Muscle of leg (tissue), 11 donors: ENCODE data around the gene RPRM. TPM values are rescaled to one million over a fixed set of nuclear protein-coding genes. Genes with fewer than 3 reads are reported as not detected.
"Not testable (repeated sequence)": the region's sequence is repeated elsewhere in the genome, so short reads cannot be mapped to it uniquely, and the experiment has no call there.

Experiments used
- DNase-seq: peaks from one replicate; pipeline ENCODE4 v3.0.0; 2013
- H3K27ac ChIP-seq: one replicate; pipeline ENCODE4 v1.5.1; 2013; ENCODE audit warnings: mild to moderate bottlenecking, low read length, control low read depth
- H3K27me3 ChIP-seq: one replicate; pipeline ENCODE4 v1.6.1; 2013; ENCODE audit warnings: low read length; ENCODE audit not compliant: control insufficient read depth, insufficient read depth
- H3K36me3 ChIP-seq: one replicate; pipeline ENCODE4 v1.6.1; 2013; ENCODE audit warnings: low read length; ENCODE audit not compliant: control insufficient read depth, insufficient read depth
- H3K4me1 ChIP-seq: one replicate; pipeline ENCODE4 v1.6.1; 2013; ENCODE audit warnings: low read length; ENCODE audit not compliant: control insufficient read depth, insufficient read depth
- H3K4me3 ChIP-seq: one replicate; pipeline ENCODE4 v1.5.1; 2013; ENCODE audit warnings: low read length, control low read depth
- H3K9me3 ChIP-seq: replicated peaks from 2 replicates; pipeline ENCODE4 v1.6.1; 2013; ENCODE audit warnings: low read depth, low read length; ENCODE audit not compliant: control insufficient read depth
- WGBS: methylation state at CpG from one replicate; pipeline ENCODE4 v1.1.5; 2013; ENCODE audit warnings: missing lambda C conversion rate; ENCODE audit not compliant: insufficient coverage; 5-methylcytosine and 5-hydroxymethylcytosine counted together
- polyA plus RNA-seq, 8 donors: library from polyadenylated mRNA; unstranded; fragments of 120-200 nt; gene quantifications; one replicate each; pipeline versions ENCODE4 v1.2.1 to v1.2.3, GENCODE V29; 2013; ENCODE audit warnings: inconsistent platforms in 1 of 8, low replicate concordance in 1 of 8; ENCODE audit not compliant: insufficient read length in 8 of 8, insufficient read depth in 1 of 8
- total RNA-seq: library from RNA; stranded (reverse); fragments of 120-200 nt; gene quantifications from one replicate; pipeline ENCODE4 v1.2.4, GENCODE V29; 2013

The RPRM gene
- total and polyA plus RNA-seq, 9 donors, result 5.6 to 30.5 (median 12.4) TPM

DNA sequence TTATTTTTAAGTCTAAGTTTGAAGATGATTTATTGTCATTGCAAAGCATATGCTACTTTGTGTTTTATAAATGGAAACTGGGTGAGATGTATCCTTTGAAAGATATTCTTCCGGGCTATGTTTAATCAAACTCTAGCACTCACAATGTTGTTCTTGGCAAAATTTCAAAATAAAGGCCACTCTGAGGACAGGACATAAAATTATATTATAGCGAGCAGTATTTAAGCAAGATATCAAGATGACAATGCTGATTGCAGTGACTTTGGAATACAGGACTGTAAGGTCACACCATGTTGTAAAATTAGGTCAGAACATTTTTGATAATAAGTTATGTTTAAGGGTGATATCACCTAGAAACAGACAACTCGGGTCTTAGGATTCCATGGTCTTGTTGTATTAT lies 14.2 kb downstream of the RPRM start:
- DNase-seq, result no peak
- Histone ChIP-seq H3K9me3 (no peaks in the 10 kb centered on the region), H3K27me3 (no peaks in the 10 kb centered on the region), H3K4me3 (no peak overlapping the region), H3K27ac (no peak overlapping the region), H3K36me3 (no peaks in the 10 kb centered on the region), H3K4me1 (no peaks in the 10 kb centered on the region)
- WGBS, result no CpG with 5 or more reads among the region's 3 CpGs

GRCh38 chr2:153462338-153462859 lies 16.2 kb downstream of the RPRM start:
- Histone ChIP-seq H3K4me3 (no peak overlapping the region), H3K36me3 (no peaks in the 10 kb centered on the region), H3K27ac (no peak overlapping the region), H3K27me3 (no peaks in the 10 kb centered on the region), H3K4me1 (no peaks in the 10 kb centered on the region), H3K9me3 (no peaks in the 10 kb centered on the region)
- DNase-seq, result no peak
- no CpG with 5 or more reads among the region's 2 CpGs for WGBS

GRCh38 chr2:153461453-153461852 lies 17.1 kb downstream of the RPRM start:
- no CpG with 5 or more reads among the region's 5 CpGs for WGBS

DNA sequence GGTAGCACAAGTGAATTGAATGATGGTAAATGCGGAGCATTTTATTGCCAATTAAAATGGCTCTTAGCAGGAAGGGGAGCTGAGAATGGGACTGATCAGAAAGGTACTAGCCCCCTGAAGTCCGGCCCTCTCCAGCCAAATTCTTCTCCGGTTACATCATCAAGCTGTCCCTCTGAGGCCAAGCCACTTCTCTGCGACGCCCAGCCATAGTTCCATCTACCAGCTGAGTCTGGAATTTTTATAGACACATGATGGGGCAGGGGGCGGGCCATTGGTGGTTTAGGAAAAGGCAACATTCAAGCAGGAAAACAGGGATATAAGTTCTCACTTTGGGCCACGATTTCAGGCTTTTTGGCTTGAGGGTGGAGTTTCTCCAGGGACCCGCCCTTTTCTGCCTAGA lies 22.7 kb downstream of the RPRM start:
- no peak for DNase-seq
- H3K4me1 ChIP-seq, result no peaks in the 10 kb centered on the region
- 85% methylated on average over 2 of the region's 8 CpGs for WGBS
- H3K36me3 ChIP-seq, result no peaks in the 10 kb centered on the region
- no peaks in the 10 kb centered on the region for H3K27me3 ChIP-seq
- H3K4me3 ChIP-seq, result no peak overlapping the region
- no peak overlapping the region for H3K27ac ChIP-seq
- H3K9me3 ChIP-seq, result no peaks in the 10 kb centered on the region

More at GRCh38 chr2:153461453-153461852, 17.1 kb downstream of the RPRM start:
- no peak overlapping the region for H3K4me3 ChIP-seq
- H3K4me1 ChIP-seq, result no peaks in the 10 kb centered on the region
- no peaks in the 10 kb centered on the region for H3K9me3 ChIP-seq
- no peaks in the 10 kb centered on the region for H3K27me3 ChIP-seq
- no peaks in the 10 kb centered on the region for H3K36me3 ChIP-seq
- no peak overlapping the region for H3K27ac ChIP-seq
- no peak for DNase-seq

GRCh38 chr2:153455403-153455802 lies 23.2 kb downstream of the RPRM start:
- Histone ChIP-seq H3K27ac (no peak overlapping the region), H3K36me3 (no peaks in the 10 kb centered on the region), H3K9me3 (no peaks in the 10 kb centered on the region), H3K27me3 (no peaks in the 10 kb centered on the region), H3K4me1 (no peaks in the 10 kb centered on the region), H3K4me3 (no peak overlapping the region)
- DNase-seq, result no peak
- WGBS, result 85% methylated on average over 16 of the region's 21 CpGs

DNA sequence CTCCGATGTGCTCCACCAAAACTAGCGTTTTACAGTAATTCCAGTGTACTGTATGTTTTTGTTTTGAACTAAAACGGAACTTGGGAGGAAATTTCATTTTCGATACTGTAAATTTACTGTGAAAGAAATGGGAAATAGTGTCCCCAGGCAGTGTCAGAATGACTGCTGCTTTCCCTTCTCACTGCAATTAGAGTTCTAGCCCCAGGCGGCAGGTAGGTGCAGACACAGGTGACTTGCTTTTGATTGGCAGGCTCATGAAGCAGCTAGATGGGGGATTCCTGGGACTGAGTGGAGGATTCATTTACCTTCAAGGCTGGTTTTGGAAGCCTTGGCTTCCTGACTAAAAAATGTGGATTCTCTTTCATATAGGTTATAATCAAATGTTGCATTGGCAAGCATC lies 27.0 kb downstream of the RPRM start:
- no peak overlapping the region for H3K27ac ChIP-seq
- H3K27me3 ChIP-seq, result no peaks in the 10 kb centered on the region
- no peak overlapping the region for H3K4me3 ChIP-seq
- H3K36me3 ChIP-seq, result no peaks in the 10 kb centered on the region
- no peaks in the 10 kb centered on the region for H3K4me1 ChIP-seq
- 80% methylated on average over 2 of the region's 5 CpGs for WGBS
- H3K9me3 ChIP-seq, result no peaks in the 10 kb centered on the region
- no peak for DNase-seq

DNA sequence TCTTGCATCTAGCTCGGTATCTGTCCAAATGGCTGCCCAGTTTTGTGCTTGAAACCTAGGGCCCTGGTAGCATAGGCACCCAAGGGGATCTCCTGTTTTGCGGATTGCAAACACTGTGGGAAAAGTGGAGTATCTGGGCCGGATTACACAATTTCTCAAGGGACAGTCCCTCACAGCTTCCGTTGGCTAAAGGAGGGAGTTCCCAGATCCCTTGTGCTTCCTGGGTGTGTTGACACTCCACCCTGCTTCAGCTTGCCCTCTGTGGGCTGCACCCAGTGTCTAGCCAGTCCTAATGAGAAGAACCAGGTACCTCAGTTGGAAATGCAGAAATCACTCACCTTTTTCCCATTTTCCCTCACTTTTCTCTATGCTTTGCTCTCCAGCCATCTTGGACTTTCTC lies 35.5 kb downstream of the RPRM start:
- Histone ChIP-seq H3K27me3 (no peaks in the 10 kb centered on the region), H3K4me3 (no peak overlapping the region), H3K9me3 (peaks cover 4% of the 10 kb centered on the region), H3K4me1 (no peaks in the 10 kb centered on the region), H3K27ac (no peak overlapping the region), H3K36me3 (no peaks in the 10 kb centered on the region)
- no peak for DNase-seq
- 75% methylated on average over 1 of the region's 4 CpGs for WGBS

DNA sequence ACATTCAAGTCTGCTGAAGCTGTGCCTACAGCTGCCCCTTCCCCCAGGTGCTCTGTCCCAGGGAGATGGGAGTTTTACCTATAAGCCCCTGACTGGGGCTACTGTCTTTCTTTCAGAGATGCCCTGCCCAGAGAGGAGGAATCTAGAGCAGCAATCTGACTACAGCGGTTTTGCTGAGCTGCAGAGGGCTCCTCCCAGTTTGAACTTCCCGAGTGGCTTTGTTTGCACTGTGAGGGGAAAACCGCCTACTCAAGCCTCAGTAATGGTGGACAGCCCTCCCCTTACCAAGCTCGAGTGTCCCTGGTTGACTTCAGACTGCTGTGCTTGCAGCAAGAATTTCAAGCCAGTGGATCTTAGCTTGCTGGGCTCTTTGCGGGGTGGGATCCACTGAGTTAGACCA lies 35.9 kb downstream of the RPRM start:
- WGBS, result 82% methylated on average over 3 of the region's 5 CpGs
- not testable (repeated sequence) for H3K27ac ChIP-seq, H3K4me3 ChIP-seq, H3K36me3 ChIP-seq, H3K27me3 ChIP-seq, H3K9me3 ChIP-seq, H3K4me1 ChIP-seq, DNase-seq

DNA sequence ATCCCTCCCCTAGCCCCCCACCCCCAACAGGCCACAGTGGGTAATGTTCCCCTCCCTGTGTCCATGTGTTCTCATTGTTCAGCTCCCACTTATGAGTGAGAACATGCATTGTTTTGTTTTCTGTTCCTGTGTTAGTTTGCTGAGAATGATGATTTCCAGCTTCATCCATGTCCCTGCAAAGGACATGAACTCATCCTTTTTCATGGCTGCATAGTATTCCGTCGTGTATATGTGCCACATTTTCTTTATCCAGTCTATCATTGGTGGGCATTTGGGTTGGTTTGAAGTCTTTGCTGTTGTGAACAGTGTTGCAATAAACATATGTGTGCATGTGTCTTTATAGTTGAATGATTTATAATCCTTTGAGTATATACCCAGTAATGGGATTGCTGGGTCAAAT lies 38.5 kb downstream of the RPRM start:
- not testable (repeated sequence) for H3K9me3 ChIP-seq, H3K36me3 ChIP-seq, H3K27me3 ChIP-seq, H3K27ac ChIP-seq, DNase-seq, H3K4me3 ChIP-seq, H3K4me1 ChIP-seq
- WGBS, result no CpG with 5 or more reads among the region's 2 CpGs

DNA sequence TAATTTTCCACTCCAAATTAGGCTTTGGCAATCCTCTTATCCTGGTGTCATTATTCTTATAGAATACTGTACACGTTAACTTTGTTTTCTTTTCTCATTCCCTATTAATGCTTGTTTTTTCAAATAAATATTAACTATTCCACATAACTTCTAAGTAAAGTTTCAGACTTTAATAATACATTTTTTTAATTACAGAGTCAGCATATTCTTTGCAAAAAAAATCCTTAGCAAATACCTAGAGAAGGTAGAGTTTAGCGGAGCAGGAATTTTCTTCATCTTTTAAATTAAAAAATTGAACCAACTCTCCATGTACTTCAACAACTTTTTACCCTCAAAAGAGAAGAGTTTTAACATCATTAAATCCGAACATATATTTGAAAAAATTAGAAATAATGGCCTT lies 45.2 kb downstream of the RPRM start:
- no peak overlapping the region for H3K4me3 ChIP-seq
- DNase-seq, result no peak
- WGBS, result no CpG with 5 or more reads among the region's 3 CpGs

GRCh38 chr2:153432381-153432780 lies 46.2 kb downstream of the RPRM start:
- WGBS, result no CpG with 5 or more reads among the region's 2 CpGs
- Histone ChIP-seq H3K4me3 (no peak overlapping the region), H3K4me1 (no peaks in the 10 kb centered on the region), H3K27me3 (no peaks in the 10 kb centered on the region), H3K36me3 (no peaks in the 10 kb centered on the region), H3K27ac (no peak overlapping the region), H3K9me3 (no peaks in the 10 kb centered on the region)
- DNase-seq, result no peak

More for the DNA sequence above, 45.2 kb downstream of the RPRM start:
- no peaks in the 10 kb centered on the region for H3K36me3 ChIP-seq
- no peak overlapping the region for H3K27ac ChIP-seq
- no peaks in the 10 kb centered on the region for H3K27me3 ChIP-seq
- no peaks in the 10 kb centered on the region for H3K9me3 ChIP-seq
- H3K4me1 ChIP-seq, result no peaks in the 10 kb centered on the region
